ENCODE results near the gene BANF2. TPM values are rescaled to one million over a fixed set of nuclear protein-coding genes. Genes with fewer than 3 reads are reported as not detected.

The BANF2 gene
- total and polyA plus RNA-seq, 2 of the 13 experiments (the other 11 are each of a cell fraction or from before 2014, with no cell fraction given), result 0.35 TPM; not detected in 1

DNA sequence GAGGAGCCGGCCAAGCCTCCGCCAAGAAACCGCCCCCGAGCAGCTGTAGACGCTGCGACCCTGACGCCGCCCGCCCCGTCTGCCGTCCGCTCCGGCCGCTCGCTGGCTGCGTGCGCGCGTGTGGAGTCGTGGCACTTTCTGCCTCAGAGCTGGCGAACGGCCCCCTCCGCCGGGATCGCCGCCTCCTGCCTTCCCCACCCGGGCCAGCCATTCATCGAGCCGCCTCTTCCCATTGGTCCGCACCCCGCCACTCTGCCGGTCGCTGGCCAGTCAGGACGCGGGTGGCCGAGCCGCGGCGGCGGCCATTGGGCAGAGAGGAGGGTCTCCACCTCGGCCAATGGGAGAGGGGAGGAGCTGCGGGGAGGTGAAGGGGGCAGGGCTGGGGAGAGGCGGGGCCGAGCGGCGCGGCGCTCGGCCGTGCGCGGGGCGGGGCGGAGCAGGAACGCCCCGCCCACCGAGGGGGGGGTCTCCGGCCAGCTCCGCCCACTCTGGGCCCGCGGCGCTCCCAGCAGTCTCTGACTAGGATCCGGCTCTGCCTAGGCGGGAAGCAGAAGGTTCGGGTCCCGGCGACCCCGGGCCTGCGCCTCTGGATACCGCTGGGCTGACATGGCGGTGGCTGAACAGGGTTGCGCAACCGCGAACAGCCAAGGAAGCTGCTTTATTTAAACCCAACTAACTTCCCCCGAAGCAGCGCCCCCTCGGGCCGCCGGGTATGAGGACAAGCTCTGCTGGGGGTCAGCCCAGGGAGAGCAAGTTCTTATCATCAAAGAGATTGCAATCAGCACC lies 17.5 kb upstream of the BANF2 start, which contains the start of gene RRBP1 (continued):
- peak; percentile 51 for TF ChIP-seq PRPF4 (IDR thresholded peaks at IDR 0.05; ENCODE audit: low read depth, low read length, poor library complexity, severe bottlenecking)
- TF ChIP-seq ZNF552 (CRISPR knock-in tag; IDR thresholded peaks at IDR 0.05; ENCODE audit: borderline replicate concordance), result no peak
- TF ChIP-seq RBAK (CRISPR knock-in tag; IDR thresholded peaks at IDR 0.05), result peak; percentile 84; the same call in 1 of the 2 replicates
- TF ChIP-seq ZNF3 (CRISPR knock-in tag; IDR thresholded peaks at IDR 0.05), result no peak
- TF ChIP-seq ZNF563 (CRISPR knock-in tag; IDR thresholded peaks at IDR 0.05), result peak; percentile 88
- peak; percentile 75; the same call in 1 of the 2 replicates for TF ChIP-seq ARID2 (CRISPR knock-in tag; IDR thresholded peaks at IDR 0.05; ENCODE audit: borderline replicate concordance)
- TF ChIP-seq RBM22 (optimal IDR thresholded peaks at IDR 0.05; ENCODE audit: low read length), result no peak
- peak; percentile 96 for TF ChIP-seq ZMYM2 (CRISPR knock-in tag; IDR thresholded peaks at IDR 0.05)
- TF ChIP-seq PCBP2 (optimal IDR thresholded peaks at IDR 0.05; ENCODE audit: low read depth, low read length, poor library complexity, severe bottlenecking), result no peak
- TF ChIP-seq HMG20A (CRISPR knock-in tag; IDR thresholded peaks at IDR 0.05; ENCODE audit: borderline replicate concordance), result peak; percentile 62; the same call in 1 of the 2 replicates
- no peak; the same call in 1 of the 2 replicates for TF ChIP-seq ZNF512B (CRISPR knock-in tag; IDR thresholded peaks at IDR 0.05; ENCODE audit: borderline replicate concordance)
- TF ChIP-seq ZNF160 (CRISPR knock-in tag; IDR thresholded peaks at IDR 0.05), result peak; percentile 93; the same call in 1 of the 2 replicates
- no peak for TF ChIP-seq ARNTL (CRISPR knock-in tag; IDR thresholded peaks at IDR 0.05)
- peak; percentile 81 for TF ChIP-seq ZBTB37 (CRISPR knock-in tag; IDR thresholded peaks at IDR 0.05)
- TF ChIP-seq MAFF (IDR thresholded peaks at IDR 0.05; ENCODE audit: low read depth, low read length), result no peak
- TF ChIP-seq ZNF709 (CRISPR knock-in tag; IDR thresholded peaks at IDR 0.05), result peak; percentile 73; the same call in 1 of the 2 replicates
- peak; percentile 58 for TF ChIP-seq ZNF746 (CRISPR knock-in tag; IDR thresholded peaks at IDR 0.05)
- TF ChIP-seq SALL1 (CRISPR knock-in tag; IDR thresholded peaks at IDR 0.05), result peak; percentile 94
- TF ChIP-seq POLR2AphosphoS2 (IDR thresholded peaks at IDR 0.05; ENCODE audit: low read depth, low read length), result no peak
- TF ChIP-seq NR2F2 (IDR thresholded peaks at IDR 0.05; ENCODE audit: borderline replicate concordance, low read depth), result peak; percentile 75
- TF ChIP-seq, protein P1, sequence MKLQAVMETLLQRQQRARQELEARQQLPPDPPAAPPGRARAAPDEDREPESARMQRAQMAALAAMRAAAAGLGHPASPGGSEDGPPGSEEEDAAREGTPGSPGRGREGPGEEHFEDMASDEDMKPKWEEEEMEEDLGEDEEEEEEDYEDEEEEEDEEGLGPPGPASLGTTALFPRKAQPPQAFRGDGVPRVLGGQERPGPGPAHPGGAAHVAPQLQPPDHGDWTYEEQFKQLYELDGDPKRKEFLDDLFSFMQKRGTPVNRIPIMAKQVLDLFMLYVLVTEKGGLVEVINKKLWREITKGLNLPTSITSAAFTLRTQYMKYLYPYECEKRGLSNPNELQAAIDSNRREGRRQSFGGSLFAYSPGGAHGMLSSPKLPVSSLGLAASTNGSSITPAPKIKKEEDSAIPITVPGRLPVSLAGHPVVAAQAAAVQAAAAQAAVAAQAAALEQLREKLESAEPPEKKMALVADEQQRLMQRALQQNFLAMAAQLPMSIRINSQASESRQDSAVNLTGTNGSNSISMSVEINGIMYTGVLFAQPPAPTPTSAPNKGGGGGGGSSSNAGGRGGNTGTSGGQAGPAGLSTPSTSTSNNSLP (IDR thresholded peaks at IDR 0.05; ENCODE audit: low read depth, low read length), result peak; percentile 8
- peak; percentile 71 for TF ChIP-seq TBX3 (IDR thresholded peaks at IDR 0.05; ENCODE audit: borderline replicate concordance)
- peak; percentile 95 for TF ChIP-seq POGZ (CRISPR knock-in tag; IDR thresholded peaks at IDR 0.05)
- peak; percentile 63 for TF ChIP-seq SOX5 (CRISPR knock-in tag; IDR thresholded peaks at IDR 0.05; ENCODE audit: borderline replicate concordance)

Data from HepG2 (cell line).